ENCODE data around the gene MSRB1. TPM values are rescaled to one million over a fixed set of nuclear protein-coding genes. Genes with fewer than 3 reads are reported as not detected.
"Not testable (repeated sequence)": the region's sequence is repeated elsewhere in the genome, so short reads cannot be mapped to it uniquely, and the experiment has no call there.

The MSRB1 gene
- total and polyA plus RNA-seq, 3 experiments from 2014 or later: 20.2 to 20.4 (median 20.4) TPM

GRCh38 chr16:1962161-1963153, 19.5 kb upstream of the MSRB1 start:
- H3K27me3 Mint-ChIP-seq; DNase-seq; CTCF ChIA-PET; H3K9me3 ChIP-seq (ENCODE audit: low read length); H3K4me3 ChIP-seq (ENCODE audit: low read length); H3K27me3 ChIP-seq (ENCODE audit: insufficient read depth, low read length, poor library complexity, severe bottlenecking); H3K9me3 Mint-ChIP-seq: not testable (repeated sequence)
- H3K4me3 Mint-ChIP-seq: peak overlapping the region; percentile 65 to 99 (median 94)
- H3K36me3 Mint-ChIP-seq: peaks cover 0 to 50% (median 8%) of the 10 kb centered on the region in 3 donors
- Histone ChIP-seq H3K4me1 (ENCODE audit: insufficient read depth, low read length) (peaks cover 56% of the 10 kb centered on the region), H3K36me3 (ENCODE audit: insufficient read depth, low read length) (peaks cover 24% of the 10 kb centered on the region), H3K27ac (ENCODE audit: low read depth, low read length) (peak overlapping the region; percentile 31)
- peaks cover 45 to 57% (median 50%) of the 10 kb centered on the region in 3 donors for H3K4me1 Mint-ChIP-seq
- H3K27ac Mint-ChIP-seq: peak overlapping the region; percentile 88 to 99 (median 96)
- POLR2A ChIA-PET: interaction anchor here (1.4 to 3.2 kb wide), 3 partner anchors 9 to 29 kb away, joined by 3 to 35 read pairs (median 9); partner anchors contain the start of genes MSRB1 and TBL3

- H3K4me3 Mint-ChIP-seq: peak overlapping the region; percentile 33 to 94 (median 78)
- POLR2A ChIA-PET: interaction anchor here (1.7 to 2.7 kb wide), 3 partner anchors 10 to 193 kb away, joined by 6 to 17 read pairs (median 8); partner anchors contain the start of genes MSRB1, TBL3 and TRAF7
- peaks cover 0 to 50% (median 8%) of the 10 kb centered on the region in 3 donors for H3K36me3 Mint-ChIP-seq
- H3K27me3 Mint-ChIP-seq: peaks cover 0 to 1% of the 10 kb centered on the region in 2 donors
- H3K27ac Mint-ChIP-seq: peak overlapping the region in 7 of 8 donors; percentile 62 to 98 (median 87)
- DNase-seq: no peak
- CTCF ChIA-PET: interaction anchor here (1.2 kb wide), 1 partner anchor 179 kb away, joined by 4 read pairs; no protein-coding TSS in a partner anchor
- H3K9me3 Mint-ChIP-seq: no peaks in the 10 kb centered on the region
- H3K4me1 ChIP-seq (ENCODE audit: insufficient read depth, low read length): peaks cover 56% of the 10 kb centered on the region
- no peak overlapping the region for H3K4me3 ChIP-seq (ENCODE audit: low read length)
- no peaks in the 10 kb centered on the region for H3K27me3 ChIP-seq (ENCODE audit: insufficient read depth, low read length, poor library complexity, severe bottlenecking)
- no peaks in the 10 kb centered on the region for H3K9me3 ChIP-seq (ENCODE audit: low read length)
- H3K27ac ChIP-seq (ENCODE audit: low read depth, low read length): no peak overlapping the region
- peaks cover 24% of the 10 kb centered on the region for H3K36me3 ChIP-seq (ENCODE audit: insufficient read depth, low read length)
- H3K4me1 Mint-ChIP-seq: peaks cover 45 to 57% (median 50%) of the 10 kb centered on the region in 3 donors
Observed at GRCh38 chr16:1961651-1962067, 18.7 kb upstream of the MSRB1 start.

GRCh38 chr16:1960665-1961630, 17.9 kb upstream of the MSRB1 start:
- Histone ChIP-seq H3K4me3 (ENCODE audit: low read length) (peak overlapping the region; percentile 78), H3K36me3 (ENCODE audit: insufficient read depth, low read length) (peaks cover 24% of the 10 kb centered on the region), H3K27ac (ENCODE audit: low read depth, low read length) (peak overlapping the region; percentile 73), H3K27me3 (ENCODE audit: insufficient read depth, low read length, poor library complexity, severe bottlenecking) (no peaks in the 10 kb centered on the region), H3K9me3 (ENCODE audit: low read length) (no peaks in the 10 kb centered on the region), H3K4me1 (ENCODE audit: insufficient read depth, low read length) (peaks cover 55% of the 10 kb centered on the region)
- POLR2A ChIA-PET: interaction anchor here (0.6 to 2.7 kb wide), 6 partner anchors 9 to 194 kb away, joined by 3 to 17 read pairs (median 5); partner anchors contain the start of genes MSRB1, TBL3 and TRAF7
- no peaks in the 10 kb centered on the region for H3K9me3 Mint-ChIP-seq
- H3K27me3 Mint-ChIP-seq: peaks cover 0 to 1% of the 10 kb centered on the region in 2 donors
- H3K4me1 Mint-ChIP-seq: peaks cover 44 to 57% (median 50%) of the 10 kb centered on the region in 3 donors
- no peak for DNase-seq
- CTCF ChIA-PET: interaction anchor here (0.6 to 1.4 kb wide), 5 partner anchors 10 to 237 kb away, joined by 3 to 5 read pairs (median 4); partner anchors contain the start of gene TBL3
- peaks cover 0 to 50% (median 8%) of the 10 kb centered on the region in 3 donors for H3K36me3 Mint-ChIP-seq
- peak overlapping the region; percentile 63 to 99 (median 91) for H3K27ac Mint-ChIP-seq
- peak overlapping the region; percentile 78 to 96 (median 89) for H3K4me3 Mint-ChIP-seq

GRCh38 chr16:1959269-1960039, 16.5 kb upstream of the MSRB1 start, which contains the start of gene NDUFB10:
Gene NDUFB10 (plus strand): TSS chr16:1959538. CDS start chr16:1959625, 87 bp downstream.
- Mint-ChIP-seq H3K36me3 (peaks cover 0 to 42% (median 8%) of the 10 kb centered on the region in 3 donors), H3K9me3 (no peaks in the 10 kb centered on the region), H3K4me3 (peak within 1 kb of the TSS; percentile 78 to 96 (median 89)), H3K4me1 (peaks cover 38 to 49% (median 43%) of the 10 kb centered on the region in 3 donors), H3K27ac (peak within 1 kb of the TSS; percentile 68 to 99 (median 91)), H3K27me3 (peaks cover 0 to 1% of the 10 kb centered on the region in 2 donors)
- CTCF ChIA-PET: interaction anchor here (0.8 to 2.6 kb wide), 6 partner anchors 9 to 44 kb away, joined by 3 to 7 read pairs (median 4); partner anchors contain the start of genes MSRB1 and TBL3
- no peaks in the 10 kb centered on the region for H3K9me3 ChIP-seq (ENCODE audit: low read length)
- peak within 1 kb of the TSS; percentile 78 for H3K4me3 ChIP-seq (ENCODE audit: low read length)
- POLR2A ChIA-PET: interaction anchor here (0.6 to 2.7 kb wide), 3 partner anchors 12 to 30 kb away, joined by 6 to 17 read pairs (median 6); partner anchors contain the start of genes MSRB1 and TBL3
- peak within 1 kb of the TSS; percentile 73 for H3K27ac ChIP-seq (ENCODE audit: low read depth, low read length)
- H3K4me1 ChIP-seq (ENCODE audit: insufficient read depth, low read length): peaks cover 48% of the 10 kb centered on the region
- H3K27me3 ChIP-seq (ENCODE audit: insufficient read depth, low read length, poor library complexity, severe bottlenecking): no peaks in the 10 kb centered on the region
- peaks cover 24% of the 10 kb centered on the region for H3K36me3 ChIP-seq (ENCODE audit: insufficient read depth, low read length)
- DNase-seq: peak; percentile 83 to 92 (median 87)

- Mint-ChIP-seq H3K4me1 (peaks cover 34 to 44% (median 39%) of the 10 kb centered on the region in 3 donors), H3K36me3 (peaks cover 0 to 37% (median 8%) of the 10 kb centered on the region in 3 donors), H3K27ac (peak overlapping the region in 4 of 8 donors; percentile 68 to 98 (median 80)), H3K27me3 (peaks cover 0 to 1% of the 10 kb centered on the region in 2 donors), H3K4me3 (peak overlapping the region in 6 of 7 donors; percentile 78 to 91 (median 88)), H3K9me3 (no peaks in the 10 kb centered on the region)
- H3K4me3 ChIP-seq (ENCODE audit: low read length): peak overlapping the region; percentile 78
- ChIA-PET CTCF (interaction anchor here (1.0 to 2.6 kb wide), 4 partner anchors 12 to 45 kb away, joined by 4 to 7 read pairs (median 6); partner anchors contain the start of genes MSRB1 and TBL3), POLR2A (interaction anchor here (0.8 kb wide), 1 partner anchor 13 kb away, joined by 4 read pairs; the partner anchor contains the start of gene TBL3)
- DNase-seq: no peak
- H3K9me3 ChIP-seq (ENCODE audit: low read length): no peaks in the 10 kb centered on the region
- H3K4me1 ChIP-seq (ENCODE audit: insufficient read depth, low read length): peaks cover 44% of the 10 kb centered on the region
- H3K36me3 ChIP-seq (ENCODE audit: insufficient read depth, low read length): peaks cover 22% of the 10 kb centered on the region
- H3K27me3 ChIP-seq (ENCODE audit: insufficient read depth, low read length, poor library complexity, severe bottlenecking): no peaks in the 10 kb centered on the region
- H3K27ac ChIP-seq (ENCODE audit: low read depth, low read length): peak overlapping the region; percentile 73
Observed at GRCh38 chr16:1958715-1959268, 15.8 kb upstream of the MSRB1 start.

GRCh38 chr16:1958143-1958491, 15.1 kb upstream of the MSRB1 start:
- ChIA-PET POLR2A (interaction anchor here (0.8 kb wide), 1 partner anchor 14 kb away, joined by 4 read pairs; the partner anchor contains the start of gene TBL3), CTCF (interaction anchor here (1.1 to 2.6 kb wide), 3 partner anchors 12 to 29 kb away, joined by 3 to 7 read pairs (median 6); partner anchors contain the start of gene MSRB1)
- H3K27me3 Mint-ChIP-seq: not testable (repeated sequence)

More at GRCh38 chr16:1958143-1958491, 15.1 kb upstream of the MSRB1 start:
- peaks cover 18% of the 10 kb centered on the region for H3K36me3 ChIP-seq (ENCODE audit: insufficient read depth, low read length)
- not testable (repeated sequence) for H3K27me3 ChIP-seq (ENCODE audit: insufficient read depth, low read length, poor library complexity, severe bottlenecking); H3K4me3 ChIP-seq (ENCODE audit: low read length); H3K9me3 ChIP-seq (ENCODE audit: low read length); H3K27ac ChIP-seq (ENCODE audit: low read depth, low read length); DNase-seq; H3K9me3 Mint-ChIP-seq; H3K27ac Mint-ChIP-seq
- peaks cover 38% of the 10 kb centered on the region for H3K4me1 ChIP-seq (ENCODE audit: insufficient read depth, low read length)
- Mint-ChIP-seq H3K36me3 (peaks cover 0 to 30% (median 6%) of the 10 kb centered on the region in 3 donors), H3K4me1 (peaks cover 27 to 38% (median 32%) of the 10 kb centered on the region in 3 donors), H3K4me3 (peak overlapping the region in 1 of 7 donors; percentile 18)
